Fibroblast of skin of right biceps (primary cell): ENCODE results near the gene AGXT2.
"Not testable (repeated sequence)": the region's sequence is repeated elsewhere in the genome, so short reads cannot be mapped to it uniquely, and the experiment has no call there.

Source experiments
- DNase-seq: peaks from one replicate; pipeline ENCODE4 v3.0.0-alpha.2; 2013

AGXT2 gene

DNA sequence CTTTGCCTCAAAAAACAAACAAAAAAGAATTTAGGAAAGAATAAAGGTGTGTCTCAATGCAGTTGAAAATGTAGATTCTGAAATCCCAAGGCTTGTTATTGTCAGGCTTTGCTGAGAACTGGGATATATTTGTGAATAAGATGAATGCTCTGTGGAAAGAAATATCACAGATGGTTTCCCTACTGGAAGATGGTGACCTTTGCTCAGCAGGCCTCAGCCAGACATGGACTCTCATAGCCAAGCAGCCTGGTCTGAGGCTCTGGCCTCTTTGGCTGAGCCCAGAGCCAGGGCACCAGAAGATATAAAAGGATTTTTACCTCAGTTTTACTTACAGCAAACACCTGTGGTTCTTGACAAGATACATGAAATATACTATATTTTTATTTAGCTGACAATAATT is 37.1 kb downstream of the AGXT2 start:
- no peak for DNase-seq

GRCh38 chr5:35009657-35010056 is 38.1 kb downstream of the AGXT2 start:
- peak; percentile 12 for DNase-seq

DNA sequence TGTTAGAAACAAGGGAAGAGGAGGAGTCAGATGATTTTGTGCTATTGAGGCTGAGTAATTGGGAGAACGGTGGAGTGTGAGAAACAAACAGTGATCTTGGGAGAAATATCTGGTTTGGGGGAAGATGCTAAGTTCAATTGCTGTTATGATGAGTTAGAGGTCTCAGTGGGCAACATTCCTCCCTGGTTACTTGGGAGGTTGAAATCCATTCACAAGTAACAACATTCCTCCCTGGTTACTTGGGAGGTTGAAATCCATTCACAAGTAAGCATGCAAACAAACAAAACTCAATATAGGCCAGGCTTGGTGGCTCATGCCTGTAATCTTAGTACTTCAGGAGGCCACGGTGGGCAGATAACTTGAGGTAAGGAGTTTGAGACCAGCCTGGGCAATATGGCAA is 38.7 kb downstream of the AGXT2 start:
- DNase-seq, result peak; percentile 21

DNA sequence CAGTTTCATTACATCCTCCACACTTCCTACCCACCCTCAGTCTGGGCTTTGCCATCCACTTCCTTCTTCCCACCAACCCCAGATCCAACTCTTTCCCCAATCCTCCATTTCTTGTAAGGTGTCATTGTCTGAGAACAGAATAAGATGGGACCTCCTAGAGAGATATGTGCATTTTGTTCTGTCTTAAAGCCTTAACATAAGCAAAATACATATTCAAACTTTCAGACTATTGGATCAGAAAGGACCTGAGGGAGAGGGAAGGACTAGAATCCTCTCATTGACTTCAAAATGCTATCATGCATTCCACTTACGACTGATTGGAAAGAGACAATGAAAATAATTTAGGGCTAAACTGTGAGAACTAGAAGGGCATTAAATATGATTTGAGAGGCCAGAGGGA is 43.0 kb downstream of the AGXT2 start:
- no peak for DNase-seq

DNA sequence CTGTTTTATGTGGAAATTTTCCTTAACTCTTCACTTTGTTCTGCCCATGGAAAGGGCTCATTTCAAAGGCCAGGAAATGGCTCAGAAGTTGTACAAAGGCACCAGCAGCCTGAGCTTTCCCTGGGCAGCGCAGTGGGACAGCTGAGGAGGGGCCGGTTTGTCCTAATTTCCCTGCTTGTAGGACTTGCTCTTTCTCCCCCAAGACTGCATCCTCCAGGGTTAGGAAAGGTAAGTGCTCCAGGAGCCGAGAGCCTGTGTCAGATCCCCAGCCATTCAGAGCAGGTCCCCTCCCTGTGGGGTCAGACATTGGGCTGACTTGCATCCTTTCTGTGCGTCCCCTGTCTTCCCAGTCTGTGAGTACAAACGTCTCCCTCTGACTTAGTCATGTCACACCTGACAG is 43.5 kb downstream of the AGXT2 start:
- no peak for DNase-seq

DNA sequence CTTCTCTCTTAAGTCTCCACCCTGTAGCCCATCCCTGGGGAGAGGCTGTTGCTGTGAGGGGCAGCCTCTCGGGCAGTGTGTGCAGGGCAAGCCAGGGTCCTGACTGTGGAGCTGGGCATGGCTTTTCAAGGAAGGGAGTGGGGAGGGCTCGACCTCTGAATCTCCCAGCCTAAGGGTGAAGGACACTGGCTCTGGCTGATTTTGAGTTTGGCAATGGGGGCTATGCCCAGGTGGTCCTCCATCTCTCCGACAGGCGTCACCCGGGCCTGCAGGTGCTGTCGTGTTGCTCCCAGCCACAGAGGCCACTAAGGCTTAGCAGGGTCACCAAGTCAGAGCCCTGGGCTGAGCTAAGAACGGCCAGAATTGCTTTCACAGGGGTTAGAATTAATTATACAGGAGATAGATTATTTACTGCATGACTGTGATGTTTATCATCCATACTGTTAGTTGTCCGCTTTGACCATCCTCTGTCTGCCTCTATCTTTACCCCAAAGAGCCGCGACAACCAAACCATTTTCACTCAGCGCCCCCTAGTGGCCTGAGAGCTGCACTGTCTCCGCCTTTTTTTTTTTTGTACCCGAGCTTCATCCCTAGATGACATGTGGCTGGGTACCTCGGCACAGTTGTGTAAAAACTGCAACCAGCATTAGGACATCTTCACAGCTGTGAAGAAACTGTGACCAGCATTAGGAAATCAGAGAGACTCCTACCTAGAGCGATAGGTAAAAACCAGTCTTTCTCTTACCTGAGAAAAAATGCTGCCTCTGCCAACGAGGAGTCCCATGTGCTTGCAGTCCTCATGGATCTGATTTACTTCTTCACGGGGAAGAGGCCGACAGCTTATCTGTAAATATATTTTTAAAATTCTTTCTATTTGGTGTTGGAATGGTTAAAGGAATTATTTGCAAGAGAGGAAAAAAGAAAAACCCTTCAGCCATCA is 44.5 kb downstream of the AGXT2 start:
- DNase-seq, result peak; percentile 56

DNA sequence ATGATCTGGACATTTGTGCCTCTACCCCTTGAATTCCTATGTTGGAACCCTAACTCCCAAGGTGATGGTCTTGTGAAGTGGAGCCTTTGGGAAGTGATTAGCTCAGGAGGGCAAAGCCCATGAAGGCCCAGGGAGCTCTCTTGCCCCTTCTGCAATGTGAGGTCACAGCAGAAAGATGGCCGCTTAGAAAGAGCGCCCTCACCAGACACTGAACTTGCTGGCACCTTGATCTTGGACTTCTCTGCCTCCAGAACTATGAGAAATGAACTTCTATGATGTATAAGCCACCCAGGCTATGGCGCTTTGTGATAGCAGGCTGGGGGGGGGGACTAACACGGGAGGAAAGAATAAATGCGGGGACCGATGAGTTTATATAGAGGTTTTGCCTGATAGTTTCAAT is 45.3 kb downstream of the AGXT2 start:
- DNase-seq, result no peak

DNA sequence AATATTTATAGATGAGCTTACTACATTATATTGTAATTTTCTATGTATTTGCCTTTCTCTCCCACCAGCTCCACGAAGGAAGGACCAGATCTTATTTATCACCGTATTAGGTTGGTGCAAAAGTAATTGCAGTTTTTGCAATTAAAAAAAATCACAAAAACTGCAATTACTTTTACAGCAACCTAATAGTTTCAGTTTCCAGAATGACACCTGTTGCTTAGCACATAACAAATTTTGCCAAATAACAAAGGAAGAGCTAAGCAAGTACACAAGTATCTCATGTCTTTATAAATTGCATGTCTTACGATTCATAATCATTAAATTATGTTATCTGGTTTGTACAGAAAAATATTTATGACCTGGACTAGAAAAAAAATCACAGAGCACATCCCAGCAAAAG is 45.9 kb downstream of the AGXT2 start:
- DNase-seq, result no peak

DNA sequence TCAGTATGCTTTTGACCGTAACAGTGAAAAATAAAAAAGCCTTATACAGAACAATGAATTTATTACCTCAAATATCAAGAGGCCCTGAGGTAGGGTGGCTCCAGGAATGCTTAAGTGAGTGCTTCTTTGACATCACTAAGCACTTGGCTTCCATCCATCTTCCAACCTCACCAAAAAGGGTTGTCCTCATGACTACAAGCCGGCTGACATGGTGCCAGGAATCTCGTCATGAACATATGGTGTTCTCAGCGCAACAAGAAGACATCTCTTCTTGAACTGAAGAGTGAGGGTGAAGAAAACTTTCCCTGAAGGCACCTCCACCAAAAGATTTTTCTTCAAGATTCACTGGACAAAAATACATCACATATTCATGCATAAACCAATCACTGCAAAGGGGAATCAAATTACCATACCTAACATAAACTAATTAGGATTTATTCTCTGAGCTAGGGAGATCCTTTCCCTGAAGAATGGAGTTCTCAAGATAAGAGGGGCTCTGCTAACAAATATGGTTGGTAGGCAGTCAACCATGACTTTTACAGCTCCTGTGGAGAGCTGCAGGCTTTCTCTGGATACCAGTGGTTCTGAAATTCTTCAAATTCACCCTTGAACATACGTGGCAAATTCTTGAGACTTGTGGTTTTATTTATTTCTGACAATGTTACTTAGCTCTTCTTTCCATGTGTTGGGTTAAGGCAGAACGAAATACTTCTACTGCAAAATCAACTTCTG is 49.5 kb downstream of the AGXT2 start:
- peak; percentile 82 for DNase-seq

DNA sequence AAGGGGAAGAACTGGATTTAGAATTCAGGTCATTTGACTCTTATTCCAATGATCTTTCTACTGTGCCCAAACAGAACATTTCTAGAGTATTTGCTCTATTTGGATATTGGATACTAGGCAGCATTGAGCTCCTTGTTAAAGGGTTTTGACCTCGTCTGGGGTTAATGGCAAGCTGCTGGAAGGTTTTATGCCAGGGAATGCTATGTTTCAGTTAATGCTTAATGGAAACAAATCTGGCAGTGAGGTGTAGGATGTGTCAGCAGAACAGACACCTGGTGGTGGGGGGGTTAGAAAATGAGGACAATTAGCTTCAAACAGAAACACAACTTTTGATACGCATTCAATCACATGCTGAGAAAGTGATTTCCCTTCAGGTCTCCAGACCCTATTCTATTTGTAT is 51.5 kb downstream of the AGXT2 start:
- DNase-seq, result no peak

GRCh38 chr5:34993951-34994350 is 53.8 kb downstream of the AGXT2 start:
- DNase-seq, result no peak

DNA sequence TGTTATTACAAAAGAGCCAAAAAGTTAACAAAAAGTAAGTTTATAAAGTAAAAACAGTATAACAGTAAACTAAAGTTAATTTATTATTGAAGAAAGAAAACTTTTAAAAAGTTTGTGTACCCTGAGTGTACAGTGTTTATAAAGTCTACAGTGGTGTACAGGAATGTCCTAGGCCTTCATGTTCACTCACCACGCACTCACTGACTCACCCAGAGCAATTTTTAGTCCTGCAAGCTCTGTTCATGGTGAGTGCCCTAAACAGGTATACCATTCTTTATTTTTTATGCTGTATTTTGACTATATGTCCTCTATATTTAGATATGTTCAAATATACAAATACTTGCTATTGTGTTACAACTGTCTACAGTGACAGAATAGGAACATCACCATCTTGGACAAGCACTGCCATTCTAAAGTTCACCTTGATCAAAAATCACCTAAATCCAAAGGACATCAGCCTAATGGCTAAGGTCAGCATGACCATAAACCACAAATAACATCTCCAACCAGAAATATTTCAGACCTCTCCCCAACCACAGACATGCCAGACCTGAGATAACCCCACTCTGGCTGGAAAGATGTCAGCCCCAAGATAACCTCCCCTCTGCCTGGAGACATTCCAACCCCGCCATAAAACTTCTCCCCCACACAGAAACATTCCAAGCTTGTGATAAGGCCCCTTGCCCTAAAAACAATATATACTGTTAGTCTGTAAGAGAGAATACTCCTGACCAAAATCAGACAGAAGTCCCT is 56.1 kb downstream of the AGXT2 start:
- peak; percentile 39 for DNase-seq

DNA sequence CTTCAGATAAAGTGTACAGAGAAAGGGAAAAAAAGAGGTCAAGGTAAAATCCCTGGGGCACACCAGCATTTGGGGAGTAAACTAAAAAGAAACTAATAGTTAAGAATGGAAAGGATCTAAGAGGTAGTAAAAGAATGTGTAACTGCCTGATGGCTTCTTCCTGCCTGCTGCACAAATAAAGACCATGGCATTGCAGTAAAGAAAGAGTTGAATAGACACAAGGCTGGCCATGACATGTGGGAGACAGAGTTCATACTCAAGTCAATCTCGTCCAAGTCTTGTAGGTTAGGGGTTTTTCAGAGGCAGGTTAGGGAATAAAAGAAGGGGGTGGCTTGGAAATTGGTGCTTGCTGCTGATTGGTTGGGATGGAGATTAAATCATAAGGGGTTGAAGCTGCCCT is 60.8 kb downstream of the AGXT2 start:
- DNase-seq, result no peak

- no peak for DNase-seq
Measured at GRCh38 chr5:34982823-34983222, 64.9 kb downstream of the AGXT2 start.

DNA sequence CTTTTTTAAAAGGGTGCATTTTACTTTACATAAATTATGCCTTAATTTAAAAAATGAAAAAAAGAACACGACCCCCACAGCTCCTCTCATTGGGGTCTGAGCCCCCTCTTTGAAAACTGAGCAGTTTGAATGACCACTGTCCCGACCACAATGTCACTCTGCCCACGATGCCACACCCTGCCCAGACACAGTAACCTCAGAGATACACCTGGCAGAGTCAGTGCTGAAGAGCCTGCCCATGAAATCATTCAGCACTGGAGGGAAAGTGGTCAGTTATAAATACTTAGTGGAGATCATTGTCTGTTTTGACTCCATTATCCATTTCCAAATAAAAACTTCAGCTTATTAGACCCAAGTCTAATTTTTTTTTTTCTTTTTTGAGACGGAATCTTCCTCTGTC is 69.1 kb downstream of the AGXT2 start:
- no peak for DNase-seq

DNA sequence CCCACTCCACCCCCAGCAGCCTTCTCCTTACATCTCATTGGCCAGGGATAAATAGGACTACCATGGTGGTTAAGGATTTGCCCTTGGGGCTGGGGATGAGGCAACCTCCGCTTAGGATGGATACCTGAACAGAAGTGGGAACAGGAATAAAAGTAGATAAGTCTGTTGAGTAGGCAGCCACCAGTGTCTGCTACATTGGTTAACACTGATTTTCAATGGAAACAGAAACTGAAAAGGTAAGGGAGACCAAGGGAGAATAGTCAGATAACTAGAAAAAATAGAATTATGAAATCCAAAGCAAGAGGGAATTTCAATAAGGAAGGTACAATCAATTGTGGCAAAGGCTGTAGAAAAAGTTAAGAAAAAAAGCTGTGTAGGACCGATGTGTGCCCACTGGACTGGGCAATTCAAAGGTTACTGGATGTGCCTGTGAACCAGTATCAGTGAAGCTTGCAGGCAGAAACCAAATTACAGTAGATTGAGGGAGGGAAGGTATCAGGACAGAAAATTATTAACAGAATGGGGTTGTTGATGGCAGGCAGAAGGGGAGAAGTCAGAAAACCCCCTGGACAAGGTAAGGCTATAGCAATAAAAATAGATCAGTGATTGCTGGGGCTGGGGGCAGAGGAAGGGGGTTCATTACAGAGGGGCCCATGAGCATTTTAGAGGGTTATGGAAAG is 69.7 kb downstream of the AGXT2 start:
- no peak for DNase-seq

DNA sequence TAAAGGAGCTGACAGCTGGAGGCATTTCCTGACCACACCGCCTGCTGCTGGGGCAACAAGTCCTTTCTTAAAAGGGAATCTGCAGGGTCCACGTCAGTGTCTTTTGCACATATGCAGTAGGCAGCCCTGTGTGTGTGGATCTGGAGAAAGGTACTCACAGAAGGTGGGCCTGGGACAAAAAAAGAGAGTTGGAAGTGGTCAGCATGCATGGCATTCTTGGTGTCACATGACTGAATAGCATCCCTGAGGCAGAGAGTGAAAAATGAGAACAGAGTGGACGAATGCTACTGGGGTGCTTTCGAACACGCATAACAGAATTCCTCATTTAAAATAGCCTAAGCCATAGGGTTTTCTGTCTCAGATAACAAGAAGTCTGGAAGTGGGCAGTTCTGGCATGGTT is 71.4 kb downstream of the AGXT2 start:
- no peak for DNase-seq

- DNase-seq, result not testable (repeated sequence)
Measured at GRCh38 chr5:34971655-34972054, 76.1 kb downstream of the AGXT2 start.

DNA sequence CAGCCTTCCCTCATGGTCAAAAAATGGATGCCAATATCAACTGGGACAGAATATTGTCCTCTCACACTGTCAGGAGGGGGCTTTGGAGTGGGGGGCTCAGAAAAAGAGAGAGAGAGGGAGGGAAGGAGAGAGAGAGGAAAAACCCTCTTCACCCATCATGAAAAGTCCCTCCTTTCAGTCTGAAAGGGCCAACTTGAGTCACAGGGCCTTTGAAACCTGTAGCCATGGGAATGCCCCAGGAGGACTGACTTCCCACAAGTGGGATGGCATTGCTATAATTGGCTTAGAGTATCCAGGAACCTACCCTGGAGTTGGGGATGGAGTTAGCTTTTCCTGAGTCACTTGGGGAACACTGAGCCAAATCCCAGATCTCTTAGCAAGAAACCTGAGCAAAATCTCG is 77.2 kb downstream of the AGXT2 start:
- DNase-seq, result no peak

DNA sequence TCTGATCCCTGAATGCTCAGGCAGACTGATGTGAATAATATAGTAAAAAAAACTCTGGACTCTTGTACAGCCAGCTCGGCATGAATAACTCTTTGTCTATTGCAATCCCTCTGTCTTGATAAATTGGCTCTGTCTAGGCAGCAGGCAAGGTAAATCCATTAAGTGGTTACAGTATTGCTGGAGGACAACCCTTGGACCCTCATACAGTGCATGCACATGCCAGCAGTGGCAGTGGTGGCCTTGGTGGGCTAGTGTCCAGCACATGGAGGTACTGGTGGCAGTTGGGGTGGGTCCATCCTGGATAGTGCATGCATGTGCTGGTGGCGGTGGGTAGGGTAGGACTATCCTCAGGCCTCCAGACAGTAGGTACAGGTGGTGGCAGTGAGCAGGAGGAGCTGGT is 79.5 kb downstream of the AGXT2 start:
- no peak for DNase-seq

DNA sequence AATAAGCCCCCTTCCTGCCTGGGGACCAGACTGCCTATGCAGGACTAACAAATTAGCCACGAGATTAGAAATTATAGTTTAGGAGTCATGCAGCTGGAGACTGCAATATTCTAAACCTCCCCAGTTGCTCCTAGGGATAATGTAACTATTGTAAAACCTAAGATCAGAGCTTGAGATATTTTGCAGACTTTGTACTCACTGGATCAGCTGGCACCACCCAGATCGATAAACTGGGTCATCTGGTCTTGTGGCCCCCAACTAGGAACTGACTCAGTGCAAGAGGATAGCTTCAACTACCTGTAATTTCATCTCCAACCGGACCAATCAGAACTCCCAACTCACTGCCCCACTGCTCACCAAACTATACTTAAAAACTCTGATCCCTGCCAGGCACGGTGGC is 80.2 kb downstream of the AGXT2 start:
- no peak for DNase-seq

DNA sequence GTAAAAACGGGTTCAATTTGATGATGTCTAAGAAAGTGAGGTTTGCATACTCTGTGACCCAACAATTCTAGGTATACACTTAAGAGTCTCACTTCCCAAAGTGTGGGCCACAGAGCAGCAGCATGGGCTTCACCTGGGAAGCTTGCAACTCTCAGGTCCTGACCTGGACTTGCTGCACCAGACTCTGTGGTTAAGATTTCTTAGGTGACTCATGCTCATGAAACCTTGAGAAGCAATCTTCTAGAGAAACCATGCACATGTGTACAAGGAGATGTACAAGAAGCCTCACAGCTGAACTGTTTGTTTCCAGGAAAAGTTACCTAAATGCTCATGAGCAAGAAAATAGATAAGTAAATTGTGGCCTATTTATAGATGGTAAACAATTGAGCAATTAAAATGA is 88.4 kb downstream of the AGXT2 start:
- peak; percentile 34 for DNase-seq
